ENCODE measurements around the gene CBX8. TPM values are rescaled to one million over a fixed set of nuclear protein-coding genes. Genes with fewer than 3 reads are reported as not detected.

Gene CBX8
- total and polyA plus RNA-seq, 12 donors: 2.2 to 9.3 (median 5.4) TPM

DNA sequence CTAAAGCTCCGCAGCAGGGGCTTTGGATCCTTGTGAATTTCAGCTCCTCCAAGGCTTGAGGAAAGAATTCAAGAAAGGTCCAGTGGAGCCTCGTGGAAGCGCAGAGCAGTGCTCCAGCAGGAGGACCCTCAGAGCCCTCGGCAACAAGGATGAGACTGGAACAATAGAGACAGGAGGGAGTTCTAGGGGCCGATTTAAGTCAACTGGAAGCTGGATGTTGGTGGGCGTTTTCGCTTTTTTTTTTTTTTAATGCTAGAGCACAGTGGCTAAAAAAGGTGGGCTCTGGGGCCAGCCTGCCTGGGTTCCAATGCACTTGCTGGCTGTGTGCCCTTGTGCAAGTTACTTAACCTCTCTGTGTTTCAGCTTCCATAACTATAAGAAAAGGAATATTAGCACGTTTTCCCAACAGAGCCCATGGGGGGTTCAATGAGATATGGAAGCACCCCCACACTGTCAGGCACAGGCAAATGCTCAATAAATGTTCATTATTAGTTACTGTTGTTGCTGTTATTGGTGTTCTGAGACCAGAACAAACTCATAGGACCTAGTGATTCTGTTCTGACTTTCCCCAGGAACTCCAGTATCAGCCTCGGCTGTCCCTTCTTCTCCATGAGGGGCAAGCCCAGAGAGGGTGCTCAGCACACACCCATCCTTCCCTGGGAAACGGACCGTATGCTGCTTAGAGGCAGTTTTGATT lies 5.3 kb upstream of the CBX8 start:
- peaks cover 88 to 99% (median 95%) of the 10 kb centered on the region in 7 donors for H3K27me3 ChIP-seq
- intact Hi-C loops (cut with DNase I): loop anchor here in 5 of 10 donors (5.0 kb wide), 2 partner anchors 35 to 40 kb away; partner anchors contain the start of gene CBX4 (in 2 of the 5)
- WGBS, 2 donors: 4 to 9% methylated on average over 11 of the region's 11 CpGs
- peaks cover 0 to 8% (median 0%) of the 10 kb centered on the region in 9 donors for H3K36me3 ChIP-seq
- H3K9me3 ChIP-seq: no peaks in the 10 kb centered on the region
- TF ChIP-seq, protein P1, sequence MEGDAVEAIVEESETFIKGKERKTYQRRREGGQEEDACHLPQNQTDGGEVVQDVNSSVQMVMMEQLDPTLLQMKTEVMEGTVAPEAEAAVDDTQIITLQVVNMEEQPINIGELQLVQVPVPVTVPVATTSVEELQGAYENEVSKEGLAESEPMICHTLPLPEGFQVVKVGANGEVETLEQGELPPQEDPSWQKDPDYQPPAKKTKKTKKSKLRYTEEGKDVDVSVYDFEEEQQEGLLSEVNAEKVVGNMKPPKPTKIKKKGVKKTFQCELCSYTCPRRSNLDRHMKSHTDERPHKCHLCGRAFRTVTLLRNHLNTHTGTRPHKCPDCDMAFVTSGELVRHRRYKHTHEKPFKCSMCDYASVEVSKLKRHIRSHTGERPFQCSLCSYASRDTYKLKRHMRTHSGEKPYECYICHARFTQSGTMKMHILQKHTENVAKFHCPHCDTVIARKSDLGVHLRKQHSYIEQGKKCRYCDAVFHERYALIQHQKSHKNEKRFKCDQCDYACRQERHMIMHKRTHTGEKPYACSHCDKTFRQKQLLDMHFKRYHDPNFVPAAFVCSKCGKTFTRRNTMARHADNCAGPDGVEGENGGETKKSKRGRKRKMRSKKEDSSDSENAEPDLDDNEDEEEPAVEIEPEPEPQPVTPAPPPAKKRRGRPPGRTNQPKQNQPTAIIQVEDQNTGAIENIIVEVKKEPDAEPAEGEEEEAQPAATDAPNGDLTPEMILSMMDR (IDR thresholded peaks at IDR 0.05): no peak
- no peak for ATAC-seq
- H3K27ac ChIP-seq: no peak overlapping the region
- H3K4me1 ChIP-seq: peaks cover 25 to 73% (median 59%) of the 10 kb centered on the region in 9 donors
- no peak for DNase-seq
- no peak overlapping the region for H3K4me3 ChIP-seq

DNA sequence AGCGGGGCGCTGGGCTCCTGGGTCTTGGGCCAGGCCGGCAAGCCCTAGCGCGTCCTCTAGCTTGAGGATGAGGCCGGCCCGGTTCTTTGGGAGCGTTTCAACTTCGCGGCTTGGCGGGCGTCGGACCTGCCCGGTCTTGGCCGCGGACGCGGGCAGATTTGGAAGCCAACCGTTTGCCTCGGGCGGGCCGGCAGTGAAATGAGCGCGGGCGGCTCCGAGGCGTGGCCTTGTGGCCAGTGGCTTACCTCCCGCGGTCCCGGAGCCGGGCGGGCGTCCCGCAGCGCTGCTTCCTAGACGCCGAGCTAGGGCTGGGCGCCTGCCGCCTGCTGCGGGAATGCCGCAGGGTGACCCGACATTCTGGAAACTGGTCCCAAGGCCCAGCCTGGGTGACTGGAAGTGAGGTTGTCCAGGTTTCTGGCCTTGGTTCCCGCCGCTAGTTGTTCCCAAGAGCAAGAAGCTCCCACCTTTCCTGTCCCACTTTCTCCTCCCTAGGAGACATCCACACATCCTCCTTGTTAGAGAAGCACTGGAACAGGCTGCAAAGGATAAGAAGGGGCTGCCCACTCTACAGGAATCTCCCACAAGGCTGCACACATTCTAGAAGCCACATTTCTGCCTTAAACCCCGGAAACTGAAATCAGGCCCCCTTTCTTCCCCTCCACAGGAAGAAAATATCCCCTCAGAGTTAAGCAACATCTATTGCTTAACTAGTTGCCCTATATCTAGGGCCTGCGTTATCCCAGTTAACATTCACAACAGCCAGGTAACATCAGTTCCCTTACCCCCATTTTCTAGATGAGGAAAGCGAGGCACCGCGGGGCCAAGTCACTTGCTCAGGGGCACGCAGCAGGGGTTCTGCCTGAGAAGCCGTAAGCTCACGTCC lies 4.5 kb upstream of the CBX8 start:
- TF ChIP-seq, protein P1 (IDR thresholded peaks at IDR 0.05): no peak
- intact Hi-C loops (cut with DNase I): loop anchor here in 5 of 10 donors (5.0 kb wide), 2 partner anchors 36 to 41 kb away; partner anchors contain the start of gene CBX4 (in 2 of the 5)
- Histone ChIP-seq H3K36me3 (peaks cover 0 to 8% (median 0%) of the 10 kb centered on the region in 9 donors), H3K9me3 (no peaks in the 10 kb centered on the region), H3K27me3 (peaks cover 83 to 92% (median 87%) of the 10 kb centered on the region in 7 donors), H3K27ac (no peak overlapping the region), H3K4me1 (peaks cover 25 to 74% (median 59%) of the 10 kb centered on the region in 9 donors), H3K4me3 (peak overlapping the region in 5 of 10 donors; percentile 7 to 27 (median 13))
- ATAC-seq (no peak), DNase-seq (no peak)
- WGBS, 2 donors: 3 to 7% methylated on average over 52 of the region's 52 CpGs

DNA sequence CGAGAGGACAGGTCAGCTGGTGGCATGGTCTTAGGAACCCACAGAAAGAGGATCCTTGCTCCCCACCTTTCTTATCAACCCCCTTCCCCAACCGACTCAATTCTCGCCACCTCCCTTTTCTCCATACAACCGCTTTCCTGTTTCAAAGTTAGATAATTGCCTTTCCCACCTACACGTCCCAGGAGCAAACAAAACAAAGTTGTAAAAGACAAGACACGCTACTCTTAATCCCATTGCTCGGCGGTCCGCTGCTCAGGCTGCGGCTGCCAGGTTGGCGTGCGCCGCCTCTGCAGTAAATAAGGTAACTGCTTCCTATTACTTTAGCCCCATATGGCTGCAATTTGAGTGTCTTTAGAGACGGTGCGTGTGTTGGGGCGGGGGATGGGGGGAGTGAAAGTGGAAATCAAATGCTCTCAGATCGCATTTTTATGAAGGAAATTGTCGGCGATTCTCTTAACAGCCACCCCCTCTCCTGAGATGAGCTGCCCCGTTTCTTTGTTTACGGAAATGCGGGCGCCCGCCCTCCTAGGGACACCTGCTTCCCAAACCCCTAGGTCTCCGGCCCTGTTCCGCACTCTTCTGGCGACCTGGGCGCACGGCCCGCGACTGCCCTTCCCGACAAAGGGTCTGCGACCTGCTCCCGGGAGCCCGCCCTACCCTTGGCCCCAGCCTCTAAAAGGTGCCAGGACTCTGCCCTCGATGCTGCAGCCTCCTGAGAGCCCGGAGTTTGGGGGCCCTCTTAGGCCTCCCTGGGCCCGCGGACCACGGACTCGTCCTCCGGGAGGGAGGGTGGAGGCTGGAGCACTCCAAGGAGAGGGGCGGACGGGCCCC lies 3.7 kb upstream of the CBX8 start:
- Histone ChIP-seq H3K36me3 (peaks cover 0 to 8% (median 0%) of the 10 kb centered on the region in 9 donors), H3K4me1 (peaks cover 28 to 79% (median 61%) of the 10 kb centered on the region in 9 donors), H3K9me3 (no peaks in the 10 kb centered on the region), H3K27me3 (peaks cover 77 to 83% (median 79%) of the 10 kb centered on the region in 7 donors), H3K27ac (no peak overlapping the region), H3K4me3 (peak overlapping the region in 5 of 10 donors; percentile 7 to 27 (median 13))
- ATAC-seq: no peak
- intact Hi-C loops (cut with DNase I): loop anchor here in 5 of 10 donors (5.0 kb wide), 2 partner anchors 37 to 42 kb away; partner anchors contain the start of gene CBX4 (in 2 of the 5)
- DNase-seq: no peak
- TF ChIP-seq, protein P1 (IDR thresholded peaks at IDR 0.05): no peak
- WGBS, 2 donors: 2% methylated on average over 44 of the region's 44 CpGs
